Colonic mucosa (tissue), 4 donors: Measurements from ENCODE around the gene ATXN10. TPM values are rescaled to one million over a fixed set of nuclear protein-coding genes. Genes with fewer than 3 reads are reported as not detected.

Source experiments
- DNase-seq: peaks from one replicate; pipeline ENCODE4 v3.0.0-alpha.2; 2020
- H3K27ac ChIP-seq: fragments of 200-600 bp; one replicate; pipeline ENCODE4 v1.8.0; 2021
- H3K27me3 ChIP-seq: fragments of 200-600 bp; one replicate; pipeline ENCODE4 v1.8.0; 2021
- H3K36me3 ChIP-seq: fragments of 200-600 bp; one replicate; pipeline ENCODE4 v1.8.0; 2021
- H3K4me1 ChIP-seq: fragments of 200-600 bp; one replicate; pipeline ENCODE4 v1.8.0; 2021; ENCODE audit warnings: mild to moderate bottlenecking
- H3K4me3 ChIP-seq: fragments of 200-600 bp; one replicate; pipeline ENCODE4 v1.8.0; 2021
- H3K9ac ChIP-seq, 2 donors: one replicate each; pipeline ENCODE4 v1.7.0; 2013; ENCODE audit warnings: control low read depth in 2 of 2, low read depth in 2 of 2, low read length in 2 of 2
- H3K9me3 ChIP-seq: fragments of 200-600 bp; one replicate; pipeline ENCODE4 v1.8.0; 2021
- intact Hi-C: fragments of 100-400 bp; cut with DNase I; formaldehyde crosslinking; loops from one replicate; pipeline ENCODE4 v1.14.1; 2022
- total RNA-seq, 2 donors: library from RNA; stranded (reverse); fragmentation: NEBNext Ultra II Directional in 1 of 2; extraction: Animal tissue kit (Norgen Biotek cat#: 25700) in 1 of 2; gene quantifications; one replicate each; pipeline ENCODE4 v1.2.1, GENCODE V29; 2021
- TF ChIP-seq, protein P1 (sequence below): fragments of 200-600 bp; IDR thresholded peaks from one replicate; pipeline ENCODE4 v1.8.0; 2022; ENCODE audit warnings: antibody characterized with exemption, mild to moderate bottlenecking
- donor health status: healthy.
- donor health status: DM: no; HTN: no; CAD: no.
- donor health status: DM: no; HTN: no; CAD: no.

Gene ATXN10
- total RNA-seq, 2 donors from 2014 or later: 90.5 to 94.9 TPM

DNA sequence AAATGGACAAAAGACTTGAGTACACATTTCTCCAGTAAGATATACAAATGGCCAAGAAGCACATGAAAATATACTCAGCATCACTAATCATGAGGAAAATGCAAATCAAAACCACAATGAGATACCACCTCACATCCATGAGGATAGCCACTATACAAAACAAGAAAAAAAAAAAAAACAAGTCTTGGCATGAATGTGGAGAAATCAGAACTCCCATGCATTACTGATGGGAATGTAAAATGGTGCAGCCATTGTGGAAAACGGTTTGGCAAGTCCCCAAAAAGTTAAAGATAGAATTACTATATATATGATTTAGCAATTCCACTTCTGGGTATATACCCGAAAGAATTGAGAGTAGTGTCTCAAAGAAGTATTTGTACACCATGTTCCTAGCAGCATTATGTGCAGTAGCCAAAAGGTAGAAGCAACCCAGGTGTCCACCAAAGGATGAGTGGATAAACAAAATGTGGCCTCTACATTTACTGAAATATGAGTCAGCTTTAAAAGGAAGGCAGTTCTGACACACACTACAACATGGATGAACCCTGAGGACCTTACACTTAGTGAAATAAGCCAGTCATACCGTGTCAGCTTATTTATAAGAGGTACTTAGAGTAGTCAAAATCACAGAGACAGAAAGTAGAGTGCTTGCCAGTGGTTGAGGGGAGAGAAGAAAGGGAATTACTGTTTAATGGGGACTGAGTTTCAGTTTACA lies 159.1 kb downstream of the ATXN10 start:
- Histone ChIP-seq H3K9ac (no peak overlapping the region), H3K36me3 (no peaks in the 10 kb centered on the region), H3K27ac (no peak overlapping the region), H3K4me3 (no peak overlapping the region), H3K4me1 (no peaks in the 10 kb centered on the region), H3K27me3 (no peaks in the 10 kb centered on the region), H3K9me3 (no peaks in the 10 kb centered on the region)
- intact Hi-C loops: loop anchor here (5.0 kb wide), 1 partner anchor 183 kb away; no protein-coding TSS in a partner anchor
- DNase-seq: no peak
- TF ChIP-seq, protein P1, sequence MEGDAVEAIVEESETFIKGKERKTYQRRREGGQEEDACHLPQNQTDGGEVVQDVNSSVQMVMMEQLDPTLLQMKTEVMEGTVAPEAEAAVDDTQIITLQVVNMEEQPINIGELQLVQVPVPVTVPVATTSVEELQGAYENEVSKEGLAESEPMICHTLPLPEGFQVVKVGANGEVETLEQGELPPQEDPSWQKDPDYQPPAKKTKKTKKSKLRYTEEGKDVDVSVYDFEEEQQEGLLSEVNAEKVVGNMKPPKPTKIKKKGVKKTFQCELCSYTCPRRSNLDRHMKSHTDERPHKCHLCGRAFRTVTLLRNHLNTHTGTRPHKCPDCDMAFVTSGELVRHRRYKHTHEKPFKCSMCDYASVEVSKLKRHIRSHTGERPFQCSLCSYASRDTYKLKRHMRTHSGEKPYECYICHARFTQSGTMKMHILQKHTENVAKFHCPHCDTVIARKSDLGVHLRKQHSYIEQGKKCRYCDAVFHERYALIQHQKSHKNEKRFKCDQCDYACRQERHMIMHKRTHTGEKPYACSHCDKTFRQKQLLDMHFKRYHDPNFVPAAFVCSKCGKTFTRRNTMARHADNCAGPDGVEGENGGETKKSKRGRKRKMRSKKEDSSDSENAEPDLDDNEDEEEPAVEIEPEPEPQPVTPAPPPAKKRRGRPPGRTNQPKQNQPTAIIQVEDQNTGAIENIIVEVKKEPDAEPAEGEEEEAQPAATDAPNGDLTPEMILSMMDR: no peak

DNA sequence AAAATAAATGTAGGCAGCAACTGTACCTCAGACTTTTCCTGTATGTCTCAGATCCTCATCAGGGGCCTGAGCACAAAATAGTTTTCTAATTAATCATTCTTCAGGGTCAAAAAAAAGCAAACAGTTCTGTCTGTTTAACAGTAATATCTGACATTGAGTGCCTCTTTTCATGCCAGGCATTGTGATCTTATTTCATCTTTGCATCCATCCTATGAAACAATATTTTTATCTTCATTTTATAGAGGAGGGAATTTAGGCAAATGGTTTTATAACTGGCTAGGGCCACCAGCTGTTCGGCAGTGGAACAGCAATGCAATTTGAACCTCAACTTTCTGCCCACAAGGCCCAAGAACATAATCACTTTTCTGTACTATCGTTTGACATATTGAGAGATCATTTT lies 159.8 kb downstream of the ATXN10 start:
- no peak overlapping the region for H3K27ac ChIP-seq
- intact Hi-C loops: loop anchor here (5.0 kb wide), 1 partner anchor 184 kb away; no protein-coding TSS in a partner anchor
- H3K27me3 ChIP-seq: no peaks in the 10 kb centered on the region
- H3K9me3 ChIP-seq: no peaks in the 10 kb centered on the region
- no peak overlapping the region for H3K4me3 ChIP-seq
- H3K4me1 ChIP-seq: no peaks in the 10 kb centered on the region
- no peaks in the 10 kb centered on the region for H3K36me3 ChIP-seq
- no peak overlapping the region for H3K9ac ChIP-seq
- DNase-seq: no peak
- TF ChIP-seq, protein P1: no peak

DNA sequence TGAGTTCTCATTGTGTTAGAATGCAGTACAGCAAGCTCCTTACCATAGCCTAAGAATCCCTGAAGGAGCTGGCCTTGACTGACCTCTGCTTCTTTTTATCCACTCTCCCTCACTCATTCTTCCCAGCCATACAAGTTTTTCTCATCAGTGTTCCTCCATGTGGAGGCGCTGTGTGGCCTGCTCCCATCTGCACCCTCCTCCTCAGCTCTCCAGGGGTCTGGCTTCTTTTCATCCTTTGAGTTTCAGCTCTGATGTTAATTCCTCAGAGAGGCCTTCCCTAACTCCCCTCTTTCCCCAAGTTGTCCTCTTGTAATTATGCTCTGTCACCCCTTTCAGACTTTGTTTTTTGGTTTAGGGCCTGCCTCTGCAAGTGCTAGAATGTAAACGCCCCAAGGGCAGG lies 160.5 kb downstream of the ATXN10 start:
- Histone ChIP-seq H3K4me3 (no peak overlapping the region), H3K27ac (no peak overlapping the region), H3K36me3 (no peaks in the 10 kb centered on the region), H3K27me3 (no peaks in the 10 kb centered on the region), H3K9me3 (no peaks in the 10 kb centered on the region), H3K9ac (no peak overlapping the region), H3K4me1 (no peaks in the 10 kb centered on the region)
- intact Hi-C loops: loop anchor here (5.0 kb wide), 1 partner anchor 185 kb away; no protein-coding TSS in a partner anchor
- TF ChIP-seq, protein P1: no peak
- DNase-seq: no peak

DNA sequence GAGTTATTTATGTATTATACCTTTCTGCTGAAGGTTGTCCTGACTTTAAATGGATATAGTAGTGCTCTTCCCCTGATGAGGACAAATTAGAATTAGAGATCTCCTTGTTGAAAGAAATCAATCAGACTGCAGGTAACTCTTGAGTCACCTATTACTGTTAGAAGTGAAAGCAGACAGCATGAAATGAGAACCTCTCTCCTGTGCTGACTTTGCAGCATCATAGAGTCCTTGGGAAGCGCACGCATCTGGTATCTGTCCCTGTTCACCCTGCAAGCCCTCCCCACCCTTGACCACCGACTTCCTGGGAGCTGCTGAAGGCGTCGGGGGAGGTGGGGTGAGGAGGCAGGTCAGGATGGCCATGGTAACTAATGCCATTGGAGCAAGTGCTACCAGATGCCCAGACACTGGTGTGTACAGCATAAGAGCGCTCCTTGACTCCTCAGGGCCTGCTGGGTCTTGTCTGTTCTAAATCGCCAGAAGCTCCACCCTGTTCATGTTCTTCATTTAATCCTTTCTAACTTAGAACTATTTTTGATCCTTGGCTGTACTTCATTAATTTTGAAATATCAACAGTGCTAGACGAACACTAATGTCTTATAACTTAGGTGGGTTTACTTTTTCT lies 161.4 kb downstream of the ATXN10 start:
- intact Hi-C loops: loop anchor here (5.0 kb wide), 1 partner anchor 186 kb away; no protein-coding TSS in a partner anchor
- DNase-seq: no peak
- Histone ChIP-seq H3K9me3 (no peaks in the 10 kb centered on the region), H3K27ac (no peak overlapping the region), H3K4me1 (no peaks in the 10 kb centered on the region), H3K4me3 (no peak overlapping the region), H3K27me3 (no peaks in the 10 kb centered on the region), H3K9ac (no peak overlapping the region), H3K36me3 (no peaks in the 10 kb centered on the region)
- TF ChIP-seq, protein P1: no peak

DNA sequence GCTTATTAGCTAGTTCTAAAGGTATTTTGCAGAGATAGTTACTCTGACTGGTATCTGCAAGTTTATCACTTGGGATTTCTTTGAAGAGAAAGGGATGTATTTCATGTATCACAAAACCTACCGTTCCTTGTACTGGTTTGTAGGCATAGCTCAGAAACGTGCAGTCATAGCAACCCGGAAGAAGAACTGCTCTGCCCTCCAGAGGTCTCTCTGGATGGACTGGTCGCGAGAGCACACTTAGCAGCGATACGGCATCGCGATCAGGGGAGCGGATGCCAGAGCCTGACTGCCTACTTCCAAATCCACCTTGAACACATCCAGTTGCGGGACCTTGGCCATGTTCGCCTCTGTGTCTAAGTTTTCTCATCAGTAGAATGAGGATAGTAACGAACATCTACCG lies 162.0 kb downstream of the ATXN10 start:
- no peaks in the 10 kb centered on the region for H3K9me3 ChIP-seq
- H3K9ac ChIP-seq: no peak overlapping the region
- H3K4me3 ChIP-seq: no peak overlapping the region
- TF ChIP-seq, protein P1: no peak
- H3K36me3 ChIP-seq: no peaks in the 10 kb centered on the region
- intact Hi-C loops: loop anchor here (5.0 kb wide), 1 partner anchor 186 kb away; no protein-coding TSS in a partner anchor
- no peak overlapping the region for H3K27ac ChIP-seq
- no peaks in the 10 kb centered on the region for H3K27me3 ChIP-seq
- H3K4me1 ChIP-seq: no peaks in the 10 kb centered on the region
- DNase-seq: no peak
